Embryonic facial prominence (tissue), 1 donor: ENCODE results near the gene GPER1.
"Not testable (repeated sequence)": the region's sequence is repeated elsewhere in the genome, so short reads cannot be mapped to it uniquely, and the experiment has no call there.

ENCODE experiments used
- DNase-seq: peaks from one replicate; pipeline ENCODE4 v3.0.0-alpha.2; 2016; ENCODE audit errors: extremely low spot score

Gene GPER1

GRCh38 chr7:1087952-1088920, at the start of gene GPER1:
GPER1 (plus strand) TSS chr7:1088113; CDS start chr7:1091729, 3,616 bp downstream.
- no peak for DNase-seq

DNA sequence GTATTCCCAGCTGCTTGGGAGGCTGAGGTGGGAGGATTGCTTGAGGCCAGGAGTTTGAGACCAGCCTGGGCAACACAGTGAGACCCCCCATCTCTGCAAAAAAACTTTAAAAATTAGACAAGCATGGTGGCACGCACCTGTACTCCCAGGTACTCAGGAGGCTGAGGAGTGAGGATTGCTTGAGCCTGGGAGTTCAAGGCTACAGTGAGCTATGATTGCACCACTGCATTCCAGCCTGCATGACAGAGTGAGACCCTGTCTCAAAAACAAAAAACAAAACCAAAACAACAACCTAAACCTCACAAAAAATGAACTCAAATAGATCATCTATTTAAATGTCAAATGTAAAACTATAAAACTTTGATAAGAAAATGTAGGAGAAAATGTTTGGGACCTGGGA, 47.7 kb upstream of the GPER1 start:
- not testable (repeated sequence) for DNase-seq

GRCh38 chr7:1040790-1041189, 47.1 kb upstream of the GPER1 start:
- DNase-seq: no peak

DNA sequence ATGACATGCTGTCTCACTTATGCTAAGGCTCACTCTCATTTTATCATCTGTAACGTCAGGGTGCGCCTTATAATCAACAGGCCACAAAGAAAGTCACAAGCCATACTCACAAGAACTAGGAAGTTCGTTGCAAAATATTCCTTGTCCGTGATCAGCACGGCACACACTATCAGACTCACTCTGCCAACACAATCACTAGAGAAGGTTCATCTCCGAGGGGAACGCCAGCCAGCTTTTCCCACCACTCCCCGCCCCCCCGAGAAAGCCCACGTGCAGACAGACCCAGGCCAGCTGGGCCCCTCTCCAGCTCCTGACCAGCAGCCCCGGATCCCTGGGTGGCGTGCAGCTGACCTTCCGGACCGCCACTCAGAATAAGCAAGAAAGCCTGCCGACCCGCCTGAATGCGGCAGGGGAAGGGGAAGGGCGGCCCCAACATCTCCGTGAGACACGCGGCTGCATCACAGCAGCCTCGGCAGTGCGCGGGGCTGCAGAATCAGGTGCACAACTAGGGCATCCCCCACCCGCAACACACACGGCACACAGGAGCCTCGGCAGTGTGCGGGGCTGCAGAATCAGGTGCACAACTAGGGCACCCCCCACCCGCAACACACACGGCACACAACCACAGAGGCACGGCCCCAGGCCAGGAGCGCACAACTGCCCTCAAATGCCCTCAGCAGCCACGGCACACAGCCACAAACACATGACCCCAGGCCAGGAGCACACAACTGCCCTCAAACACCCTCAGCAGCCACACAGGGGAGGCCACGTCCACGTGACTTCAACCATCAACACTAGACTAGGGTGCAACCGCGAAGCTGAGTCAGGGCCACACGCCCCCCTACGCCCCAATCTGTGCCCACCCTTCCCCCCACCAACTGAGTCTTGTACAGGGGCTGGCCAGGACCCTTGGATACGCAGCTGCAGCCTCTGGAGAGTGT, 46.1 kb upstream of the GPER1 start:
- DNase-seq: no peak

DNA sequence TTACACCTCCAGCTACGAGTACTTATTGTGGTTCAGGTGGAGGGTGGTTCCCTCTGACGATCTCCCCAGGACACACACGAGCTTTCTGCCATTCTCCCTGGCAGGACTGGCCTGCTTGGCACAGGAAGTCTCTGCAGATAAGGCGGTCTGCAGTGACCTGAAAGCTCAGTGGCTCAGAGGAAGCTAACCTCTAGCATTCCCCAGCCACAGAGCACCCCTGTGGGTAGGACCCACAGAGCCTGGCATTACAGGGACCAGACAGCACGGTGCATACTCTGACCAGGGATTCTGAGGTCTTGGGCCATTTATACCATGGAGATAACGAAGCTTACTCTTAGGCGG, 45.5 kb upstream of the GPER1 start:
- DNase-seq: no peak

- DNase-seq: no peak
These were observed 44.2 kb upstream of the GPER1 start for GRCh38 chr7:1043552-1044188.

DNA sequence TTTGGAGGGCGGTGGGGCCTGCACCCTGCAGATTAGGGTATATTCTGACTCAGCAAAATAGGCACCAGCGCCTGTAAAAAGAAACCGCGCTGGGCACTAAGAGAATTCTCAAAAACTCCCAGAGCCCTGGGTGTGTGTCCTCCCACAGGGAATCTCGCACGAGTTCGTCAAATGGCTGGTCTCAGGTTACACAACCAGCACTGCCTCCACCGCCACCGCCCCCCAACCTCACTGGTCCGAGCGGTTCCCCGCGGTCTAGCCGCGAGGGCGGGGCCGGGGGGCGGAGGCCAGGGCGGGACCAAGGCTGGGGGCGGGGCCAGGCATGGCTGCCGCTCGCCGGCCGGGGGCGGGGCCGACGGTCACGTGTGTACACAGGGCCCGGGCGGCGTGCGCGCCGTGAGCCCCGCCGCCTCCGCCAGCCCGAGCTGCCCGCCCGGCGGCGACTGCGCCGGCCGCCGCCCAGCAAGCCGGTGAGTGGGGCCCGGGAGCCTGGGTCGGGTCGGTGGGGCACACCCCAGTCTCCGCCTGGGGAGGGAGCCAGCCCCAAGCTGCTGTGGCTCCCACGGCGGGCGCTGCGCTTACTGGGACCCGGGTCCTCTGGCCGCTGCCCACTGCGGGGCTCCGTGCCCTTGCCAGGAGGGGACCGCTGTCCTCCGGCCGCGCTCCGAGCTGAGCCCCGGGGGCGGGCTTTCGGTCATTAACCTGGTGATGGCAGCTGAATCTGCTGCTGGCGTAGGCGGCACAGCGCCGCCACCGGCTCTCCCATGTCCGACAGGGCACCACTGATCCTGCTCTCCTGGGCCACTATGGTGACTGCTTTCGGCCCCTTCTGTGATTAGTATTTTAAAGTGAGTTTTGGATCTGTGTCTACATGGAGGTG, 43.5 kb upstream of the GPER1 start, which contains the start of gene GPR146:
TSS of gene GPR146 (plus strand) at position 358 of the 880 bp plus-strand sequence. CDS start 12,970 bp downstream, outside the sequence.
- DNase-seq: peak; percentile 69

- DNase-seq: no peak
These were observed 42.5 kb upstream of the GPER1 start for GRCh38 chr7:1045069-1046063.

- DNase-seq: no peak
These were observed 40.9 kb upstream of the GPER1 start for GRCh38 chr7:1046722-1047679.

DNA sequence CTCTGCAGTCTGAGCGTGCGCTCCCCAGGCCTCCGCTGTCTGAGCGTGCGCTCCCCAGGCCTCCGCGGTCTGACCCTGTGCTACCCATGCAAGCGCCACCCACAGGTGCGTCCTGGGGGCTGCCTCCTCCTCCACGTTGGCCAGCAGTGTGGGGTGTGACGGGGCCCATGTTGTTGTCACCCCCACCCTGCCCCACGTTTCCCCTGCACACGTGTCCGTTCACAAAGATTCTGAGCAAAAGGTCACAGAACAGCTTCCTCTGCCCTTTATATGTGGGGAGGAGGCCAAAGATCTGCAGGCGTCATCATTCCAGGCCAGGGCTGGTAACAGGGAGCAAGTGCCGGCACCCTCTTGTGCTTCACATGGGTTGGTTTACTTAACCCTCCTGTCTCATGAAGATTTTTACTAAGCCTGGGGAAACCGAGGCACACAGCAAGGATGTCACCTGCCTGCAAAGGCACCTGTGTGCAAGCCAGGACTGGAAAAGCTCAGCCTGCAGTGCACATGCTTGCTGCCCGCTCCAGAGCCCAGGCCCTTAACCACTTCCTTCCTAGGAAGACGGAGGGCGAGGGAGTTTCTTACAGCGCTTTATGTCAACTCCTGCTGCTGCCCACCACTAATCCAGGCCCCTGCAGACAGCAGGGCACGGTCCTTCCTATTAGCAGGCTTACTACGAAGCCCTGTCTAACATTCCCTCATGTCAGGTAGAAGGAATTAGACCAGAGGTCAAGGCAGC, 38.7 kb upstream of the GPER1 start:
- DNase-seq: no peak

DNA sequence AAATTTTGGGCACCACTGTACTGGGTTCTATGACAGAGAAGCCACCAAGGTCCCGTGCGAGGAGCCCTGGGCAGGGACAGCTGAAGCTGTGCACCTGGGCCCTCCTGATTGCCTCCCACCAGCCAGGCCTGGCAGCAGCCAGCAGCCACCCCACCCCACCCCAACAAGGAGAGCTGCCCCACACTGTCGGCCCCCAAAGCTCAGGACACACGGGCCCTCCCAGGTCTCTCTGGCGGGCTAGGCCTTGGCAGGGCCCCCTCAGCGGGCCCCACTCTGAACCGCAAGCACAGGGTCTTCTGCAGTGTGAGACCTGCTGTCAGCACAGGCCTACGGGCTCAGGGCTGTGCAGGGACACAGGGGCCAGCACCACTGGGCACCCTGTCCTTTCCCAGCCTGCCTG, 38.1 kb upstream of the GPER1 start:
- DNase-seq: no peak

GRCh38 chr7:1050254-1050906, 37.5 kb upstream of the GPER1 start:
- no peak for DNase-seq

GRCh38 chr7:1050956-1051690, 36.8 kb upstream of the GPER1 start:
- DNase-seq: no peak

- no peak for DNase-seq
These were observed 35.7 kb upstream of the GPER1 start for GRCh38 chr7:1052031-1052818.

- DNase-seq: no peak
These were observed 34.9 kb upstream of the GPER1 start for GRCh38 chr7:1053002-1053411.
